ENCODE results near the gene CLHC1.

DNA sequence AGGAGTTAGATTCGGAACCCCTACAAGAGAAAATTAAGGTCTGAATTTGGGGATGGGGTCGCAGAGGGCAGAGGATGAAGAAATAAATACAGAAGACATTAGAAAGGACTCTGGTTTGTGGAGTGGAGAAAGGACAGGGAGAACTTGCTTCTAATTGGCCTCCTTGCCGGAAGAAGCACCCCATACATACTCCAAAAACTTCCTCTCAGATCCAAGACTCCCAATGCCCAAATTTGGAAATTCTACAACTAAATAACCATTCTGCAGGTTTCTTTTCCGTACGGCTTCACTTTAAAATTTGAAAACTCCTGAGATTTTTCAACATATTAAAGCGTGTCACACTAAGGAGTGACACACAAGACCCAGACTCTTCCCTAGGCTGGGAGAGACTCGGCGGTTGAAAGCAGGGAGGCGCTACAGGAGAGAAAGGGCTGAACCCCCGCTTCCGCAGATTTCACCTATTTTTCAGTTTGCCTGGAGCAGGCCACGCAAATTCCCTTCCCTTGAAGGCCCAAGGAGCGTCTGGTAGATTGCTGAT is 478 bp downstream of the CLHC1 start:
- TF ChIP-seq, protein P1, sequence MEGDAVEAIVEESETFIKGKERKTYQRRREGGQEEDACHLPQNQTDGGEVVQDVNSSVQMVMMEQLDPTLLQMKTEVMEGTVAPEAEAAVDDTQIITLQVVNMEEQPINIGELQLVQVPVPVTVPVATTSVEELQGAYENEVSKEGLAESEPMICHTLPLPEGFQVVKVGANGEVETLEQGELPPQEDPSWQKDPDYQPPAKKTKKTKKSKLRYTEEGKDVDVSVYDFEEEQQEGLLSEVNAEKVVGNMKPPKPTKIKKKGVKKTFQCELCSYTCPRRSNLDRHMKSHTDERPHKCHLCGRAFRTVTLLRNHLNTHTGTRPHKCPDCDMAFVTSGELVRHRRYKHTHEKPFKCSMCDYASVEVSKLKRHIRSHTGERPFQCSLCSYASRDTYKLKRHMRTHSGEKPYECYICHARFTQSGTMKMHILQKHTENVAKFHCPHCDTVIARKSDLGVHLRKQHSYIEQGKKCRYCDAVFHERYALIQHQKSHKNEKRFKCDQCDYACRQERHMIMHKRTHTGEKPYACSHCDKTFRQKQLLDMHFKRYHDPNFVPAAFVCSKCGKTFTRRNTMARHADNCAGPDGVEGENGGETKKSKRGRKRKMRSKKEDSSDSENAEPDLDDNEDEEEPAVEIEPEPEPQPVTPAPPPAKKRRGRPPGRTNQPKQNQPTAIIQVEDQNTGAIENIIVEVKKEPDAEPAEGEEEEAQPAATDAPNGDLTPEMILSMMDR (IDR thresholded peaks at IDR 0.05; ENCODE audit: low read length): no peak
- TF ChIP-seq EZH2 (optimal IDR thresholded peaks at IDR 0.05; ENCODE audit: low read depth, low read length): no peak
